Brain microvascular endothelial cell (primary cell): ENCODE measurements around the gene DUSP7.

Experiments used
- DNase-seq: peaks from one replicate; pipeline ENCODE4 v3.0.0-alpha.2; 2020
- H3K27ac ChIP-seq: fragments of 250-450 bp; sonication (Bioruptor Pico); 2 replicates; pipeline ENCODE4 v1.5.1; 2020; ENCODE audit warnings: mild to moderate bottlenecking, moderate library complexity
- H3K27me3 ChIP-seq: fragments of 250-450 bp; sonication (Bioruptor Pico); replicated peaks from 2 replicates; pipeline ENCODE4 v1.5.1; 2020; ENCODE audit warnings: mild to moderate bottlenecking
- H3K36me3 ChIP-seq: fragments of 250-450 bp; sonication (Bioruptor Pico); replicated peaks from 2 replicates; pipeline ENCODE4 v1.5.1; 2020; ENCODE audit warnings: mild to moderate bottlenecking
- H3K4me3 ChIP-seq: 2 replicates; pipeline ENCODE4 v1.5.1; 2011; ENCODE audit warnings: low read depth, mild to moderate bottlenecking, control low read depth, low read length, moderate library complexity
- in situ Hi-C: cut with HindIII; loops from 2 replicates; pipeline ENCODE4 v1.10.0; 2017; ENCODE audit warnings: low sequenced_read_pairs, low pct_ligation_motif_present
- TF ChIP-seq, protein P1 (sequence below): IDR thresholded peaks from 2 replicates; pipeline ENCODE4 v1.5.1; 2011; ENCODE audit warnings: low read depth, mild to moderate bottlenecking, moderate library complexity, low read length, control low read depth, inconsistent platforms; ENCODE audit errors: missing control alignments

Gene DUSP7

DNA sequence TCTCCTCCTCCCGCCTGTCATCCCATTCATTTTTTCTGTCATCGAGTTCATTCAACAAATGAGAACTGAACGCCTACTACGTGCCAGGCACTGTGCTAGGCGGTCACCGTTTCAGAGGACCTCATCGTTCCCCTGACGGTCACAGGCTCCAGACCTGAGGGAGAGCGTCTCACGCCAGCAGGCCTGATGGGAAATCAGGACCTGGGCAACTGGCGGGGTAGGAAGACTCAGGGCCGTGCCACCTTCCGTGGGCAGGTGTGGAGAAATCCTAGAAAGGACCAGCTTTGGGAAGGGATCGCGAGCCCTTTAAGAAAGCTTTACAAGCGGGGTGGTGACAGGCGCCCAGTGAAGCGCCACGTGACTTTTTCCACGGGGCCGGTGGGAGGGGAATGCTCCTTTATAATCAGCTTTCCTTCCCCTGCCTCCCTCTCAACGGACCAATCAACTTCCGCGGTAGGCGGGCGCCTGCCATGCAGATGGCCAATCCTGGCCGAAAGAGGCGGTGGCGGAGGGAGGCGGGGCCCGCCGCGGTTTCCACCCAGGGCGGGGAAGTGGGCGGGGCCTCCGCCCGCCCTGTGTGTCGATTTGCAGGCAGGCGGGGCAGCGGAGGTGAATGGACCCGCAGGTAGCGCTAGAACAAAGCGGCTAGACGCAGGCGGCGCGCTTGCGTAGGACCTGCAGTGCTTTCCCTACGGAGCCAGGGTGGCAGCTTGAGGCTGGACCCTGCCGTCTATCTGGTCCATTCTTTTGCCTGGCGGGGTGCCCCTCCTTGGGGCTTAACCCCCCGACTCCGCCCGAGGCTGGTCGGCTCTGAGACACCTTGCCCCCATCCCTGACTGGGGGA, 819 bp upstream of the DUSP7 start:
- Histone ChIP-seq H3K27ac (peak overlapping the region; percentile 50), H3K36me3 (peaks cover 2% of the 10 kb centered on the region), H3K4me3 (peak overlapping the region; percentile 63), H3K27me3 (no peaks in the 10 kb centered on the region)
- in situ Hi-C loops, result no loop called here
- peak; percentile 99 for DNase-seq
- TF ChIP-seq, protein P1, sequence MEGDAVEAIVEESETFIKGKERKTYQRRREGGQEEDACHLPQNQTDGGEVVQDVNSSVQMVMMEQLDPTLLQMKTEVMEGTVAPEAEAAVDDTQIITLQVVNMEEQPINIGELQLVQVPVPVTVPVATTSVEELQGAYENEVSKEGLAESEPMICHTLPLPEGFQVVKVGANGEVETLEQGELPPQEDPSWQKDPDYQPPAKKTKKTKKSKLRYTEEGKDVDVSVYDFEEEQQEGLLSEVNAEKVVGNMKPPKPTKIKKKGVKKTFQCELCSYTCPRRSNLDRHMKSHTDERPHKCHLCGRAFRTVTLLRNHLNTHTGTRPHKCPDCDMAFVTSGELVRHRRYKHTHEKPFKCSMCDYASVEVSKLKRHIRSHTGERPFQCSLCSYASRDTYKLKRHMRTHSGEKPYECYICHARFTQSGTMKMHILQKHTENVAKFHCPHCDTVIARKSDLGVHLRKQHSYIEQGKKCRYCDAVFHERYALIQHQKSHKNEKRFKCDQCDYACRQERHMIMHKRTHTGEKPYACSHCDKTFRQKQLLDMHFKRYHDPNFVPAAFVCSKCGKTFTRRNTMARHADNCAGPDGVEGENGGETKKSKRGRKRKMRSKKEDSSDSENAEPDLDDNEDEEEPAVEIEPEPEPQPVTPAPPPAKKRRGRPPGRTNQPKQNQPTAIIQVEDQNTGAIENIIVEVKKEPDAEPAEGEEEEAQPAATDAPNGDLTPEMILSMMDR, result no peak

DNA sequence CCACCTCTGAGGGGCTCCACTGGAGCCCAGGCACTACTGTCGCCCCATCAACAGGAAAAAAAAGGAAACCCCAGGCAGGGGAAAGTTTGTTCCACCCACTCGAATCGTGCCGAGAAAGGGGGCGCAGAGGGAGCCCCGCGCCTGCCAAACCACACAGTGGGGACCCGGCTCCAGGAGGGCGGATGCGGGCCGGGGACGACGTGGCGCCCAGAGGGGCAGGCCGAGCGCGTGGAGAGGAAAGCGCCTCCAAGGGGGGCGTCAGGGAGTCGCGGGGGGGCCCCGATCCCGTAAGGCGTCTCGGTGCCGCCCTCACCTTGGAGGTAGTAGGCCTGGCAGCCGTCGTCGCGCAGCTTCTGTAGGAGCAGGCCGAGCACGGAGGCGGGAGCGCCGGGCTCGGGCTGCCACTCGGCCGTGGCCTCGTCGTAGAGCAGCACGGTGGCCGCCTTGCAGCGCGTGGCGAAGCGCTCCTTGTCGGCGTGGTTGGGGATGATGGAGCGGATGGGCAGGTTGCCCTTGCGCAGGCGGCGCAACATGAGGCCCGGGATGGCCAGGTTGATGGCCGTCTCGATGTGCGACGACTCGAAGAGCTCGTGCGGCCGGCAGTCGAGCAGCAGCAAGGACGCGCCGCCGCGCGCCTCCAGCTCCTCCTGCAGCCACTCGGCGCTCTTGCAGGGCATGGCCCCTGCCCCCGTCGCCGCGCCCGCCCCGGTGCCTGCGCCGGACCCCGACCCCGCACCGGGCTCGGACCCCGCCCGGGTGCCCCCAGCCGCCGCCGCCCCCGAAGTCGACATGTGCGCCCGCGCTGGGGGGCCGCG, 627 bp downstream of the DUSP7 start:
- Histone ChIP-seq H3K4me3 (peak overlapping the region; percentile 81), H3K27ac (peak overlapping the region; percentile 12), H3K36me3 (peaks cover 8% of the 10 kb centered on the region), H3K27me3 (no peaks in the 10 kb centered on the region)
- TF ChIP-seq, protein P1, result peak; percentile 16
- DNase-seq, result no peak
- in situ Hi-C loops, result no loop called here

DNA sequence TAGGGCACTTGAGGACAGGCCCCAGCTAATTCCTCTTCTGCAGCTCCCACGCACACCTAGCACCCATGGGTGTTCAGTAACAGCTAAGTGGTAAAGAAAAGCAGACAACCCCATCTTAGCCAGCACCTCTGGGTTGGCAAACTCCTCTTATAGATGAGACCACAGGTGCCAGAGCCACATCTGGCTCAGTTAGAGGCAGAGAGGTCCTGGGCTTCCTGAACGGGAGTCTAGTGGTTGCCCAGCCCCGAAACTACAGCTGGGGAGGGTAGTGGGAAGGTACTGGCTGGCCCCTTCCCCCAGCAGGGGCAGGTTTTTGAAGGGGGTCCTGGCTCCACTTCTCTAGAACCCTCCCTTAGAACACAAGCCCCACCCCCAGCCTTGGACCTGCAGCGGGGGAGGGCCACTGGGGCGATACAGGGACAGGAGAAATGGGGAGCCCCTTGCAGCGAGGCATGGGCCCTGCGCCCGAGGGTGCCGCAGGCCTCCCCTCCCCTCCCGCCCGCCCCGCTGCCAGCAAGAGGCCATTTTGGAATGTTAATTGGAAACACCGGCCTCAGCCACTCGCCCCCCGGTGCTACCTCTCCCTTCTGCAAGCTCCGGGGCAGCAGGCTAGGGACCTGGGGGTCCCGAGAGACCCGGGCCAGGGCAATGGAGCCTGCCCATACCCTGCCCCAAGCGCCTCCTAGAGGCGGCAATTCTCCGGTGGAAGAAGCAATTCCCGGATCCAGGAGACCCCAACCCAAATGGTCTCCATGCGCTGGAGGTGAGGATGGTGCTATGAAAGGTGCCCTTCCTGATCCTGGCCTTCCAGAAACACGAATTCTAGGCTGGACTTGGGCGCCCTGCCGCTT, 1.5 kb downstream of the DUSP7 start:
- H3K27ac ChIP-seq, result peak overlapping the region; percentile 12
- no peak for DNase-seq
- in situ Hi-C loops, result no loop called here
- peaks cover 14% of the 10 kb centered on the region for H3K36me3 ChIP-seq
- no peaks in the 10 kb centered on the region for H3K27me3 ChIP-seq
- TF ChIP-seq, protein P1, result peak; percentile 60
- peak overlapping the region; percentile 81 for H3K4me3 ChIP-seq

- no peaks in the 10 kb centered on the region for H3K27me3 ChIP-seq
- H3K27ac ChIP-seq, result peak overlapping the region; percentile 22
- DNase-seq, result no peak
- H3K4me3 ChIP-seq, result peak overlapping the region; percentile 24
- in situ Hi-C loops, result no loop called here
- H3K36me3 ChIP-seq, result peaks cover 22% of the 10 kb centered on the region
- TF ChIP-seq, protein P1, result peak; percentile 59
Measured at GRCh38 chr3:52053307-52054304, 2.8 kb downstream of the DUSP7 start.

- peak; percentile 75 for DNase-seq
- Histone ChIP-seq H3K4me3 (peak overlapping the region; percentile 26), H3K36me3 (peaks cover 22% of the 10 kb centered on the region), H3K27me3 (no peaks in the 10 kb centered on the region), H3K27ac (peak overlapping the region; percentile 22)
- in situ Hi-C loops, result no loop called here
- TF ChIP-seq, protein P1, result peak; percentile 74
Measured at GRCh38 chr3:52052831-52053306, 3.5 kb downstream of the DUSP7 start.
